ENCODE data around the gene CADM2.

Gene CADM2

GRCh38 chr3:86051058-86051457, 1092.3 kb downstream of the CADM2 start:
- Histone ChIP-seq H3K9ac (ENCODE audit: low read depth in 1 of 2, low read length in 2 of 2) (no peak overlapping the region), H3K9me3 (ENCODE audit: control insufficient read depth in 1 of 2, low read length in 2 of 2) (peaks cover 0 to 9% of the 10 kb centered on the region in 2 donors), H3K36me3 (ENCODE audit: control insufficient read depth in 1 of 2, insufficient read depth in 2 of 2, low read length in 2 of 2) (no peaks in the 10 kb centered on the region), H3K4me3 (ENCODE audit: low read depth in 1 of 2, low read length in 2 of 2) (no peak overlapping the region), H3K27ac (ENCODE audit: low read depth, low read length) (no peak overlapping the region), H3K4me1 (ENCODE audit: control insufficient read depth in 1 of 2, insufficient read depth in 2 of 2, low read length in 2 of 2) (no peaks in the 10 kb centered on the region), H3K27me3 (ENCODE audit: control insufficient read depth in 1 of 2, insufficient read depth in 2 of 2, low read length in 2 of 2) (no peaks in the 10 kb centered on the region)

GRCh38 chr3:86056032-86056431, 1097.2 kb downstream of the CADM2 start:
- Histone ChIP-seq H3K9me3 (ENCODE audit: control insufficient read depth in 1 of 2, low read length in 2 of 2) (peaks cover 0 to under 1% of the 10 kb centered on the region in 2 donors), H3K27me3 (ENCODE audit: control insufficient read depth in 1 of 2, insufficient read depth in 2 of 2, low read length in 2 of 2) (no peaks in the 10 kb centered on the region)

GRCh38 chr3:86056962-86057361, 1098.2 kb downstream of the CADM2 start:
- H3K4me1 ChIP-seq (ENCODE audit: control insufficient read depth in 1 of 2, insufficient read depth in 2 of 2, low read length in 2 of 2), result no peaks in the 10 kb centered on the region
- H3K36me3 ChIP-seq (ENCODE audit: control insufficient read depth in 1 of 2, insufficient read depth in 2 of 2, low read length in 2 of 2), result no peaks in the 10 kb centered on the region
- H3K9ac ChIP-seq (ENCODE audit: low read depth in 1 of 2, low read length in 2 of 2), result no peak overlapping the region
- no peak overlapping the region for H3K4me3 ChIP-seq (ENCODE audit: low read depth in 1 of 2, low read length in 2 of 2)
- H3K9me3 ChIP-seq (ENCODE audit: control insufficient read depth in 1 of 2, low read length in 2 of 2), result no peaks in the 10 kb centered on the region
- H3K27me3 ChIP-seq (ENCODE audit: control insufficient read depth in 1 of 2, insufficient read depth in 2 of 2, low read length in 2 of 2), result no peaks in the 10 kb centered on the region
- H3K27ac ChIP-seq (ENCODE audit: low read depth, low read length), result no peak overlapping the region

More at GRCh38 chr3:86056032-86056431, 1097.2 kb downstream of the CADM2 start:
- H3K4me3 ChIP-seq (ENCODE audit: low read depth in 1 of 2, low read length in 2 of 2), result no peak overlapping the region
- H3K9ac ChIP-seq (ENCODE audit: low read depth in 1 of 2, low read length in 2 of 2), result no peak overlapping the region
- no peaks in the 10 kb centered on the region for H3K4me1 ChIP-seq (ENCODE audit: control insufficient read depth in 1 of 2, insufficient read depth in 2 of 2, low read length in 2 of 2)
- H3K27ac ChIP-seq (ENCODE audit: low read depth, low read length), result no peak overlapping the region
- no peaks in the 10 kb centered on the region for H3K36me3 ChIP-seq (ENCODE audit: control insufficient read depth in 1 of 2, insufficient read depth in 2 of 2, low read length in 2 of 2)

- H3K9me3 ChIP-seq (ENCODE audit: control insufficient read depth in 1 of 2, low read length in 2 of 2), result peaks cover 0 to 2% of the 10 kb centered on the region in 2 donors
- H3K27me3 ChIP-seq (ENCODE audit: control insufficient read depth in 1 of 2, insufficient read depth in 2 of 2, low read length in 2 of 2), result no peaks in the 10 kb centered on the region
- no peak overlapping the region for H3K27ac ChIP-seq (ENCODE audit: low read depth, low read length)
These were observed 1115.0 kb downstream of the CADM2 start for GRCh38 chr3:86073799-86074198.

GRCh38 chr3:86087160-86087871, 1128.5 kb downstream of the CADM2 start:
- H3K9ac ChIP-seq (ENCODE audit: low read depth in 1 of 2, low read length in 2 of 2), result no peak overlapping the region
- H3K4me3 ChIP-seq (ENCODE audit: low read depth in 1 of 2, low read length in 2 of 2), result no peak overlapping the region
- no peaks in the 10 kb centered on the region for H3K36me3 ChIP-seq (ENCODE audit: control insufficient read depth in 1 of 2, insufficient read depth in 2 of 2, low read length in 2 of 2)
- no peak overlapping the region for H3K27ac ChIP-seq (ENCODE audit: low read depth, low read length)
- H3K9me3 ChIP-seq (ENCODE audit: control insufficient read depth in 1 of 2, low read length in 2 of 2), result peaks cover 0 to 11% of the 10 kb centered on the region in 2 donors
- no peaks in the 10 kb centered on the region for H3K4me1 ChIP-seq (ENCODE audit: control insufficient read depth in 1 of 2, insufficient read depth in 2 of 2, low read length in 2 of 2)
- H3K27me3 ChIP-seq (ENCODE audit: control insufficient read depth in 1 of 2, insufficient read depth in 2 of 2, low read length in 2 of 2), result no peaks in the 10 kb centered on the region

More at GRCh38 chr3:86073799-86074198, 1115.0 kb downstream of the CADM2 start:
- no peaks in the 10 kb centered on the region for H3K4me1 ChIP-seq (ENCODE audit: control insufficient read depth in 1 of 2, insufficient read depth in 2 of 2, low read length in 2 of 2)
- H3K9ac ChIP-seq (ENCODE audit: low read depth in 1 of 2, low read length in 2 of 2), result no peak overlapping the region
- no peak overlapping the region for H3K4me3 ChIP-seq (ENCODE audit: low read depth in 1 of 2, low read length in 2 of 2)
- H3K36me3 ChIP-seq (ENCODE audit: control insufficient read depth in 1 of 2, insufficient read depth in 2 of 2, low read length in 2 of 2), result no peaks in the 10 kb centered on the region

GRCh38 chr3:86104154-86104553, 1145.4 kb downstream of the CADM2 start:
- Histone ChIP-seq H3K9ac (ENCODE audit: low read depth in 1 of 2, low read length in 2 of 2) (no peak overlapping the region), H3K36me3 (ENCODE audit: control insufficient read depth in 1 of 2, insufficient read depth in 2 of 2, low read length in 2 of 2) (no peaks in the 10 kb centered on the region), H3K4me3 (ENCODE audit: low read depth in 1 of 2, low read length in 2 of 2) (no peak overlapping the region), H3K27ac (ENCODE audit: low read depth, low read length) (no peak overlapping the region), H3K9me3 (ENCODE audit: control insufficient read depth in 1 of 2, low read length in 2 of 2) (peaks cover 2 to 12% of the 10 kb centered on the region in 2 donors), H3K27me3 (ENCODE audit: control insufficient read depth in 1 of 2, insufficient read depth in 2 of 2, low read length in 2 of 2) (no peaks in the 10 kb centered on the region), H3K4me1 (ENCODE audit: control insufficient read depth in 1 of 2, insufficient read depth in 2 of 2, low read length in 2 of 2) (no peaks in the 10 kb centered on the region)

- no peak overlapping the region for H3K4me3 ChIP-seq (ENCODE audit: low read depth in 1 of 2, low read length in 2 of 2)
These were observed 1150.6 kb downstream of the CADM2 start for GRCh38 chr3:86109434-86109833.

More at GRCh38 chr3:86109434-86109833, 1150.6 kb downstream of the CADM2 start:
- Histone ChIP-seq H3K27ac (ENCODE audit: low read depth, low read length) (no peak overlapping the region), H3K9me3 (ENCODE audit: control insufficient read depth in 1 of 2, low read length in 2 of 2) (peaks cover 2 to 4% of the 10 kb centered on the region in 2 donors), H3K27me3 (ENCODE audit: control insufficient read depth in 1 of 2, insufficient read depth in 2 of 2, low read length in 2 of 2) (no peaks in the 10 kb centered on the region), H3K9ac (ENCODE audit: low read depth in 1 of 2, low read length in 2 of 2) (no peak overlapping the region), H3K4me1 (ENCODE audit: control insufficient read depth in 1 of 2, insufficient read depth in 2 of 2, low read length in 2 of 2) (no peaks in the 10 kb centered on the region), H3K36me3 (ENCODE audit: control insufficient read depth in 1 of 2, insufficient read depth in 2 of 2, low read length in 2 of 2) (no peaks in the 10 kb centered on the region)
